Esophagus squamous epithelium (tissue), 4 donors: ENCODE data around the gene GPR68.

Experiments used
- CTCF ChIP-seq, 6 experiments: fragments of 450-650 bp in 4 of 6; fragments of 200-600 bp in 2 of 6; sonication (generic) in 2 of 6; IDR thresholded peaks; one replicate each; pipeline ENCODE4 v1.5.1; 2016 to 2019; ENCODE audit warnings: antibody characterized with exemption in 6 of 6, mild to moderate bottlenecking in 4 of 6, moderate library complexity in 4 of 6
- POLR2A ChIP-seq, 4 donors: fragments of 450-650 bp; IDR thresholded peaks; one replicate each; pipeline ENCODE4 v1.6.1; 2017; ENCODE audit warnings: antibody characterized with exemption in 4 of 4, mild to moderate bottlenecking in 4 of 4, moderate library complexity in 3 of 4

- TF ChIP-seq CTCF (IDR thresholded peaks at IDR 0.05) (no peak), POLR2A (IDR thresholded peaks at IDR 0.05) (no peak)
Observed at GRCh38 chr14:91288876-91289275, 44.4 kb upstream of the GPR68 start.
